ENCODE measurements around the gene UGT1A4.
"Not testable (repeated sequence)": the region's sequence is repeated elsewhere in the genome, so short reads cannot be mapped to it uniquely, and the experiment has no call there.

Gene UGT1A4

DNA sequence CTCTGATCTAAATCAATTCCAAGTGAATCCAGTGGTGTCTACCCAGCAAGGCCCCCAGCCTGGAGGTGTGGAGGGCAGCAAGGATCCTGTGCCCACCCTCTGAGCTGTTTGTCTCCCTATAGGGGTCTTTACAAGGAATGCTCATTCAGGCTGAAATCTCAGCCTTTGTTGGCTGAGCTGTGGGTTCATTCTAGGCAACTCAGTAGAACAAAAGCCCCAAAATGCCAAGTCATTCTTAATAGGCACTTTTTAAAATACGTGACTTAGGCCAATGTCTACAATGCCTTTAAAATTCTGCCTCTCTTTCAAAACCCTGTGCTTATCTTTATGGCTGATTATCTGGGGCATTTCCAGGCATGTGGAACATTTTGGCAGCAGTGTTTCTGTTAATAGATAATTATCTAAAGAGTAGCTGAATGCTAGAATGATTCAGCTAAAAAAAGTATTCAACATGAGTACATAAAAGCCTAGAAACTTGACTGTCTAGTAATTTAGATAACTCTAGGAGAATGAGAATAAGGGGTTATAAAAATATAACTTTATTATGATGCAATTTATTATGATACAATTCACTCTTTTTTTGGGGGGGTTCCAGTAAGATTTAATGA is 18.4 kb upstream of the UGT1A4 start:
- Histone ChIP-seq H3K27ac (no peak overlapping the region), H3K4me3 (ENCODE audit: low read depth, low read length) (no peak overlapping the region), H3K36me3 (no peaks in the 10 kb centered on the region), H3K27me3 (ENCODE audit: insufficient read depth, low read depth, severe bottlenecking) (no peaks in the 10 kb centered on the region), H3K9me3 (ENCODE audit: severe bottlenecking) (peaks cover 2% of the 10 kb centered on the region)
- no peak for TF ChIP-seq CTCF (IDR thresholded peaks at IDR 0.05; ENCODE audit: low read depth, low read length)
- DNase-seq, result no peak

- not testable (repeated sequence) for DNase-seq; H3K27me3 ChIP-seq (ENCODE audit: insufficient read depth, low read depth, severe bottlenecking); H3K4me3 ChIP-seq (ENCODE audit: low read depth, low read length); H3K27ac ChIP-seq; H3K36me3 ChIP-seq; H3K9me3 ChIP-seq (ENCODE audit: severe bottlenecking)
Observed at GRCh38 chr2:233700842-233701241, 17.7 kb upstream of the UGT1A4 start.

DNA sequence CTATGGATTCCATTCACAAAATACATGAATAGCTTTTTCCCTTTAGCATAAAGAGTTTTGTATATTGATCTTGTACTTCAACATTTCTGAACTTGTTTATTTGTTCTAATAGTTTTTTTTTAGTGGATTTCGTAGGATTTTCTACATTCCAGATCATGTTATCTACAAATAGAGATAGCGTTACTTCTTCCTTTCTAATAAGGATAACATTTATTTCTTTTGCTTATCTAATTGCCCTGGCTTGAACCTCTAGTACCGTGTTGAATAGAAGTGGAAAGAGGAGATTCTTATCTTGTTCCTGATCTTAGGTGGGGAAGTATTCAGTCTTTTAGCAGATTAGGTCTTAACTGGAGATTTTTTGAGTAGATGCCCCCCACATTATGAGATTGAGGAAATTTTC is 16.3 kb upstream of the UGT1A4 start:
- Histone ChIP-seq H3K4me3 (ENCODE audit: low read depth, low read length) (no peak overlapping the region), H3K36me3 (no peaks in the 10 kb centered on the region), H3K27me3 (ENCODE audit: insufficient read depth, low read depth, severe bottlenecking) (no peaks in the 10 kb centered on the region), H3K27ac (no peak overlapping the region), H3K9me3 (ENCODE audit: severe bottlenecking) (peaks cover 2% of the 10 kb centered on the region)
- TF ChIP-seq CTCF (IDR thresholded peaks at IDR 0.05; ENCODE audit: low read depth, low read length), result no peak
- no peak for DNase-seq

GRCh38 chr2:233705911-233706506 is 12.5 kb upstream of the UGT1A4 start:
- Histone ChIP-seq H3K36me3 (no peaks in the 10 kb centered on the region), H3K4me3 (ENCODE audit: low read depth, low read length) (no peak overlapping the region), H3K27me3 (ENCODE audit: insufficient read depth, low read depth, severe bottlenecking) (no peaks in the 10 kb centered on the region), H3K9me3 (ENCODE audit: severe bottlenecking) (peaks cover under 1% of the 10 kb centered on the region), H3K27ac (no peak overlapping the region)
- no peak for DNase-seq
- no peak for TF ChIP-seq CTCF (IDR thresholded peaks at IDR 0.05; ENCODE audit: low read depth, low read length)

DNA sequence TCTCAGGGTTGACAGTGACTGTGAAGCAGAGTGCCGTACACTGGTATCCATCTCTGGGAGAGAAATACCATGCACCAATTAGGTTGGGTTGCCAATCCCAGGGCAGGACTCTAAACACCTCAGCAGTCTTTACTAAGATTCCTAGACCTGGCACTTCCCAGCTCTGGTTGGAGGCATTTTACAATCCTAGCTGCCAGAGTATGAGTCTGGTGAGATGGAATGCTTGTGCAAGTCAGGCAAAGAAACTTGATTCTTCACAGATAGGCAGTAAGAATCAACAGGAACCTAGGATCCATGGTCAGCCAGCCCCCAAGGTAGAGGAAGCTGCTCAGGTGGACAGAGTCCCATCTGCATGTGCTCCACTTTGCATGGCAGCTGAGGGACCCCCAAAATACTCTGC is 11.8 kb upstream of the UGT1A4 start:
- TF ChIP-seq CTCF (IDR thresholded peaks at IDR 0.05; ENCODE audit: low read depth, low read length), result no peak
- no peak for DNase-seq
- no peaks in the 10 kb centered on the region for H3K36me3 ChIP-seq
- no peaks in the 10 kb centered on the region for H3K27me3 ChIP-seq (ENCODE audit: insufficient read depth, low read depth, severe bottlenecking)
- no peak overlapping the region for H3K4me3 ChIP-seq (ENCODE audit: low read depth, low read length)
- H3K9me3 ChIP-seq (ENCODE audit: severe bottlenecking), result no peaks in the 10 kb centered on the region
- H3K27ac ChIP-seq, result no peak overlapping the region

DNA sequence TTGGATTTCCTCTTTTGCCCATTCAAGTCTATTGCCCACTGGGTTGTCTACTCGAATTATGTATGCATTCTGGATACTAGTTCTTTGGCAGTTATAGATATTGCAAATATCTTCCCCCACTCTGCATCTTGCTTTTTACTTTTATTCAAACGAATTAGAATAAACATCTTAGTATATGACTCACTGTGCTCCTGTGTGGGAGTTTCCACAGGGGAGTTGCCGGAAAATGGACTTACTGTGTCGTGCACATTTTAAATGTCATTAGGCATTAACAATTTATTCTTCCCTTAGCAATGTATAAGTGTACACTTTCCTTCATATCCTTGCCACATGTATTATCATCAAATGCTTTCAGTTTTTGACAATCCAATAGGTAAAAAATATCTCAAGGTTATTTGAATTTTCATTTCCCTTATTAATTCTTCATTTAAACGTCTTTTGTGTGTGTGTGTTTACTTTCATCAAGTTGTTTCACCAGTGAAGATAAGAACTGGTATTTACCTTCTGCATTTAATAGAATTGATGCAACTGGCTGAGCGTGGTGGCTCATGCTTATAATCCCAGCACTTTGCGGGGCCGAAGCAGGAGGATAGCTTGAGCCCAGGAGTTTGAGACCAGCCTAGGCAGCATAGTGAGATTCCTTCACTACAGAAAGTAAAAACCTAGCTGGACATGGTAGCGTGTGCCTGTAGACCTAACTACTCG is 10.4 kb upstream of the UGT1A4 start:
- DNase-seq, result no peak
- Histone ChIP-seq H3K4me3 (ENCODE audit: low read depth, low read length) (no peak overlapping the region), H3K36me3 (no peaks in the 10 kb centered on the region), H3K27me3 (ENCODE audit: insufficient read depth, low read depth, severe bottlenecking) (no peaks in the 10 kb centered on the region), H3K9me3 (ENCODE audit: severe bottlenecking) (no peaks in the 10 kb centered on the region), H3K27ac (no peak overlapping the region)
- TF ChIP-seq CTCF (IDR thresholded peaks at IDR 0.05; ENCODE audit: low read depth, low read length), result no peak

Data from WERI-Rb-1 (cell line).